Measurements from ENCODE around the gene SMIM45.

The SMIM45 gene

GRCh38 chr22:41957941-41958556 is 6.1 kb downstream of the SMIM45 start:
- in situ Hi-C loops (cut with MboI; ENCODE audit: low pct_unique_long_range_greater_than_20kb, low sequenced_read_pairs, unreplicated experiment): loop anchor here (25.0 kb wide), 1 partner anchor 479 kb away; the partner anchor contains the start of gene NFAM1
- no peak for TF ChIP-seq CTCF (IDR thresholded peaks at IDR 0.05; ENCODE audit: extremely low read depth, insufficient read depth, missing control alignments)

GRCh38 chr22:41963453-41964111 is 11.6 kb downstream of the SMIM45 start:
- no peak for TF ChIP-seq CTCF (IDR thresholded peaks at IDR 0.05; ENCODE audit: extremely low read depth, insufficient read depth, missing control alignments)
- no peak for DNase-seq (ENCODE audit: low spot score)
- in situ Hi-C loops (cut with MboI; ENCODE audit: low pct_unique_long_range_greater_than_20kb, low sequenced_read_pairs, unreplicated experiment): loop anchor here (25.0 kb wide), 1 partner anchor 474 kb away; the partner anchor contains the start of gene NFAM1

More at GRCh38 chr22:41957941-41958556, 6.1 kb downstream of the SMIM45 start:
- DNase-seq (ENCODE audit: low spot score): no peak

GRCh38 chr22:41964112-41964491 is 12.2 kb downstream of the SMIM45 start:
- in situ Hi-C loops (cut with MboI; ENCODE audit: low pct_unique_long_range_greater_than_20kb, low sequenced_read_pairs, unreplicated experiment): loop anchor here (25.0 kb wide), 1 partner anchor 473 kb away; the partner anchor contains the start of gene NFAM1
- DNase-seq (ENCODE audit: low spot score): no peak
- no peak for TF ChIP-seq CTCF (IDR thresholded peaks at IDR 0.05; ENCODE audit: extremely low read depth, insufficient read depth, missing control alignments)

GRCh38 chr22:41966225-41966606 is 14.3 kb downstream of the SMIM45 start:
- DNase-seq (ENCODE audit: low spot score): no peak
- in situ Hi-C loops (cut with MboI; ENCODE audit: low pct_unique_long_range_greater_than_20kb, low sequenced_read_pairs, unreplicated experiment): loop anchor here (25.0 kb wide), 1 partner anchor 471 kb away; the partner anchor contains the start of gene NFAM1
- no peak for TF ChIP-seq CTCF (IDR thresholded peaks at IDR 0.05; ENCODE audit: extremely low read depth, insufficient read depth, missing control alignments)

GRCh38 chr22:41966607-41967240 is 14.8 kb downstream of the SMIM45 start:
- in situ Hi-C loops (cut with MboI; ENCODE audit: low pct_unique_long_range_greater_than_20kb, low sequenced_read_pairs, unreplicated experiment): loop anchor here (25.0 kb wide), 1 partner anchor 471 kb away; the partner anchor contains the start of gene NFAM1
- DNase-seq (ENCODE audit: low spot score): peak; percentile 74

More at GRCh38 chr22:41966607-41967240, 14.8 kb downstream of the SMIM45 start:
- peak; percentile 63 for TF ChIP-seq CTCF (IDR thresholded peaks at IDR 0.05; ENCODE audit: extremely low read depth, insufficient read depth, missing control alignments)

Data from GM13977 (cell line).